GM12872 (cell line): Measurements from ENCODE around the gene PSPC1.

Experiments
- TF ChIP-seq, protein P1 (sequence below): IDR thresholded peaks from 3 replicates; pipeline ENCODE4 v1.5.1; 2011; ENCODE audit warnings: low read depth, mild to moderate bottlenecking, low read length, moderate library complexity; ENCODE audit not compliant: insufficient read depth

Gene PSPC1

DNA sequence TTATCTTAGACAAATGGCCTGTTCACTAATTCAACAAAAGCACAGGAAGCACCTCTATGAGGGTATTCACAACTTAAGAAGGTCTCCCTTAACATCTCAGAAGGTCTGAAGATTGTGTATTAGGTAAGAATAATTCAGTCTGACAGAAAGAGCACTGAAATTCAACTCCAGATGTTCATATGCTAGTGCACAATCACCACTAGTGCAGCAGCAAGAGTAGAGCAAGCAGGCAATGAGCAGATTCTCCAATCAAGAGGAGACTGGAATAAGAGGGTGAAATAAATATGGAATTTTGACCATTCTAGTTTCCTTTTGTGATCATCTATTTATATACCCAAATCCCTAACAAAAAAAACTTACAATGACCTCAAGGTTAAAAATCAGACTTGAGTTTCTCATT, 97.3 kb downstream of the PSPC1 start:
- TF ChIP-seq, protein P1, sequence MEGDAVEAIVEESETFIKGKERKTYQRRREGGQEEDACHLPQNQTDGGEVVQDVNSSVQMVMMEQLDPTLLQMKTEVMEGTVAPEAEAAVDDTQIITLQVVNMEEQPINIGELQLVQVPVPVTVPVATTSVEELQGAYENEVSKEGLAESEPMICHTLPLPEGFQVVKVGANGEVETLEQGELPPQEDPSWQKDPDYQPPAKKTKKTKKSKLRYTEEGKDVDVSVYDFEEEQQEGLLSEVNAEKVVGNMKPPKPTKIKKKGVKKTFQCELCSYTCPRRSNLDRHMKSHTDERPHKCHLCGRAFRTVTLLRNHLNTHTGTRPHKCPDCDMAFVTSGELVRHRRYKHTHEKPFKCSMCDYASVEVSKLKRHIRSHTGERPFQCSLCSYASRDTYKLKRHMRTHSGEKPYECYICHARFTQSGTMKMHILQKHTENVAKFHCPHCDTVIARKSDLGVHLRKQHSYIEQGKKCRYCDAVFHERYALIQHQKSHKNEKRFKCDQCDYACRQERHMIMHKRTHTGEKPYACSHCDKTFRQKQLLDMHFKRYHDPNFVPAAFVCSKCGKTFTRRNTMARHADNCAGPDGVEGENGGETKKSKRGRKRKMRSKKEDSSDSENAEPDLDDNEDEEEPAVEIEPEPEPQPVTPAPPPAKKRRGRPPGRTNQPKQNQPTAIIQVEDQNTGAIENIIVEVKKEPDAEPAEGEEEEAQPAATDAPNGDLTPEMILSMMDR, result no peak

DNA sequence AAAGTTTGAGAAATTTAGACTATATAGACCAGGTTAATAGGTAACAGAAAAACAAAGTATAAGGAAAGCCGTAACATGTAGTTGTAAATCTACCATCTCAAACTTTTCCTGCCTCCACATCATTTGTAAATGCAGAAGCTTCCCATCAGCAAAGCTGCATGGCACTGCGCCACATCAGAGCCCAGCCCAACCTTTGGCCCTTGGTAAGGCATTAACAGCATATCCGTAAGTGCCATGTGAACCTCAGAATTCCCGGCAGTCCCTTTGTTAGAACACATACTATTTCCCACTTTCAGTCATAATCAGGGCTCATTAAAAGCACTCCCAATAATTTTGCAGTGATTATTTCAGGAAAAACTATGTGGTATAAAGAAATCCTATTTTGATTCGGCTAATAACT, 97.7 kb downstream of the PSPC1 start:
- TF ChIP-seq, protein P1, result no peak

DNA sequence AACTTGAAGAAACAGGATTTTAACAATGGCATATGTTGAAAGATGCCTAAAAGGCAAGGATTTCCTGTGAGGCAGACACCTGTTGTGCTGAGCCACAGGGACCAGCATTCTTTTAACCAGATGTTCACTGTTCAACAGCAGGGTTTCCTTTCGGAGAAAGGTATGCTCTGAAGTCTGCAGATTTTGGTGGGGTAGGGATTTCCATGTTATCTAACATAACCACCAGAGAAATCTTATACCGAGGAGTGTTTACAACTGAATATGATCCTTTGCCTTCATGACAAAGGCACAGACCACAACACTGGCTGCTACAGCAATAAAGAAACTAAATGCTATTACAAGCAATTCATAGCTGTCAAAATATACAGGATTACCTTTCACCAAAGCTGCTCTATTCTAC, 101.2 kb downstream of the PSPC1 start:
- TF ChIP-seq, protein P1, result no peak

DNA sequence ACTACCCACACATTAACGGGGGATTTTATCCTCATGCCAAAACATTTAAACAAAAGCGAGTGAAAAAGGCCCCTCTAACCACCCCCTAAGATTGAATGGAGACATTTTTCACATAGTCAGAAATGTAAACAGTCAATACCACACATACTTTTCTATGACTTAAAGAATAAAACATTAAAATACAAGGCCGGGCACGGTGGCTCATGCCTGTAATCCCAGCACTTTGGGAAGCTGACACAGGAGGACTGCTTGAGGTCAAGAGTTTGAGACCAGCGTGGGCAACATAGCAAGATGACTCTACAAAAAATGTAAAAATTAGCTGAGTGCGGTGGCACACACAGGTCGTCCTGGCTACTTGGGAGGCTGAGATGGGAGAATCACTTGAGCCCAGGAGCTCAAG, 102.0 kb downstream of the PSPC1 start:
- TF ChIP-seq, protein P1, result no peak

DNA sequence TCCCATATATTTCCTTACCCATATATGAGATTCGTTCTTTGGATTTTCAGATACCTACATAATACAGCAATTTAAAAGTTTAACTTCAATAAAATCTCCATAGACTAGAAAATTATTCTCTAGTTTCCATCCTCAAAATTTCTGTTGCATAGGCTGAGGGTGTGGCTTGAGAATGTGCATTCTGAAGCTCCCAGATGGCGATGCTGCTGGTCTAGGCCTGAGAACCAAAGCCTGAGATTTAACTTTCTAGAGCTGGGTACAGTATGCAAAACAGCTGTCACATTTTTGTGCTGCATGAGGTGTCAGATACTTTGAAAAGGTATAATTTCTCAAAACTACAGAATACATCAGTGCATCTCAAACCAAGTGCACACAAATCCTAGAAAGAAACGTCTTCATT, 106.6 kb downstream of the PSPC1 start:
- TF ChIP-seq, protein P1, result no peak

DNA sequence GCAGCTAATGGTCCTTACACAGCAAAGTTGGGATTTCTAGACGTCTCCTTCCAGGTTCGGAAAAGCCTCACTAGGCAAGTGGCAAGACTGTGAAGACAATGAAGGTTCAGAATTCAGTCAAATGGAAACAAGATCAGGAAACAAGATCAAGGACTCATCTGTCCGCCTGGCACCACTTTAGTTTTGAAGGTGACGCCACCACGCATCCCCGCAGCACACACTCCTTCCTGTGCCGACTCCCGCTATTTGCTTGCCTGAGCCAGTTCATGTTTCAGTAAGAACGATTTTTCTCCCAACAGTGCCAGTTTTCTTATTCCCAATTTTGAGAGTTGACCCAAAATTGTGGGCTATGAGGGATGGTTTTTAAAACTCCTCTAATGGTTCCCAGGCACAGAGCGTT, 107.8 kb downstream of the PSPC1 start:
- TF ChIP-seq, protein P1, result no peak

DNA sequence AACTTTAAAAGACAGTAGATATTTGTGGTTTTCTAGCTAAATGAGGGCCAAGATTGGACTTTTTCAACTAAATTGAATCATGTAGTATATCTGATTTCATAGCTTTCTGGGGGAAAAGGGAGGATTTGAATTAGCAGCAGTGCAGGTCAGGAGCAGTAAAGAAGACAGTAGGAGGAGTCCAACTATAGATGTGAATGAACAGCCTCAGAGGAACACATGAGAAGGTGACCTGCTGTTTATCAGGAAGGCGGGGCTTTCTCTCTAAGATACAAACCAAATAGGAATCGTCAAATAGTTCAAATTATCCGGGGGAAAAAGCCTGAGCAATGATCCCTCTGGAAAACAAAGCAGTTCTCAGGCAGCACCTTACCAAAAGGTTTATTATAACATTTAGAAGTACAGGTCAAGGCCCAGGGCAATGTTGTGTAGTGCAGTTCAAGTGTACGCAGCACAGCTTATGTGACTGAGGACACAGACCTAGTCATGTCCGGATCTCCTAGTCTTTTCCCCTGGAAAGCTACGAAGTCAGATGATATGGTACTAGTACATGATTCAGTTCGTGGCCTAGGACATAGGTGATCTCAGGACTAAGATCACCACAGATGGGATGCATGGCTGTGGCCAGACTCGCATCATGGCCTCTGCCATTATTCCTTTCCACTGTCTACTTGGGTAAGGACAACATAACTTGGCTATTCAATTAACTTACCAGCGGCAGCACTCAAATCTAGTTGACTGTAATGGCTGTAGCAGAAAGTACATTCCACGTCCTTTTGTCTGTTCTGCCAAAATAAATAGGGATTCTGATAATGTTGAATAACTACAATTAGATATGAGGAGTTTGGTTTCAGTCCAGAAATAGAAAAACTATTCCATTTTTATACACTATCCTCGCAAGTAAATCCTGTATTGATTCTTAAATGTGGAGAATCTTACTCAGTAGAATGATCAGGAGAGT, 109.0 kb downstream of the PSPC1 start:
- TF ChIP-seq, protein P1, result no peak
